Motor neuron (in vitro differentiated cells): ENCODE data around the gene EARS2. TPM values are rescaled to one million over a fixed set of nuclear protein-coding genes. Genes with fewer than 3 reads are reported as not detected.
A peak's percentile ranks its signal among the peaks of the same experiment; 100 is the strongest.

ENCODE experiments used
- ATAC-seq, 8 experiments: fragments of 200-7000 bp; cut with Tn5 transposase; replicated peaks in 6 of 8; 2 replicates each; pipeline ENCODE4 v1.8.0; 2021; ENCODE audit warnings: mild to moderate bottlenecking in 8 of 8, moderate library complexity in 8 of 8
- H3K27ac ChIP-seq, 2 donors: fragments of 250-450 bp; sonication (Bioruptor Pico); 2 replicates each; pipeline ENCODE4 v1.9.0; 2021; ENCODE audit warnings: antibody characterized with exemption in 2 of 2, mild to moderate bottlenecking in 2 of 2, moderate library complexity in 1 of 2
- H3K4me1 ChIP-seq, 2 donors: fragments of 250-450 bp; sonication (Bioruptor Pico); replicated peaks in 1 of 2; 2 replicates each; pipeline ENCODE4 v1.6.1; 2021; ENCODE audit warnings: antibody characterized with exemption in 2 of 2, mild to moderate bottlenecking in 2 of 2, moderate library complexity in 1 of 2
- H3K4me3 ChIP-seq, 5 donors: fragments of 250-450 bp; sonication (Bioruptor Pico); 2 replicates each; pipeline ENCODE4 v1.9.0; 2021; ENCODE audit warnings: antibody characterized with exemption in 5 of 5, mild to moderate bottlenecking in 5 of 5, moderate library complexity in 4 of 5
- WGBS, 10 experiments: fragments of 450-650 bp; shearing (Covaris generic); methylation state at CpG; one replicate each; pipeline ENCODE4 v1.0.0; 2022; 5-methylcytosine and 5-hydroxymethylcytosine counted together
- in situ Hi-C, 9 experiments: fragments of 400-800 bp; cut with MboI; loops; one replicate each; pipeline ENCODE4 v1.15.0; 2021; ENCODE audit warnings: low sequenced_read_pairs in 9 of 9, low pct_unique_long_range_greater_than_20kb in 2 of 9; ENCODE audit not compliant: unreplicated experiment in 9 of 9
- total RNA-seq, 8 experiments: library from RNA; unstranded; fragments of 300-600 nt; gene quantifications; 2 replicates each; pipeline versions ENCODE4 v1.2.3 to v1.2.4, GENCODE V29; 2022

The EARS2 gene
- total RNA-seq, 8 experiments from 2014 or later = 15.2 to 40.6 (median 26.4) TPM

GRCh38 chr16:23532448-23532847 lies 24.7 kb downstream of the EARS2 start:
- H3K27ac ChIP-seq = no peak overlapping the region
- no peak overlapping the region for H3K4me3 ChIP-seq
- WGBS, 10 experiments = 100% methylated on average over 1 of the region's 1 CpG; no CpG with 5 or more reads in 9 of the 10 experiments
- in situ Hi-C loops = no loop called here
- no peak for ATAC-seq
- H3K4me1 ChIP-seq = peaks cover 0 to 14% of the 10 kb centered on the region in 2 donors

- Histone ChIP-seq H3K4me3 (no peak overlapping the region), H3K4me1 (peaks cover 0 to 14% of the 10 kb centered on the region in 2 donors), H3K27ac (no peak overlapping the region)
- in situ Hi-C loops = no loop called here
- no peak for ATAC-seq
- WGBS, 10 experiments = 87 to 100% (median 100%) methylated on average over 1 to 5 of the region's 5 CpGs; no CpG with 5 or more reads in 2 of the 10 experiments
Measured at GRCh38 chr16:23530062-23530461, 27.1 kb downstream of the EARS2 start.

GRCh38 chr16:23528644-23529310 lies 28.4 kb downstream of the EARS2 start:
- Histone ChIP-seq H3K27ac (peak overlapping the region in 1 of 2 donors; percentile 85), H3K4me3 (no peak overlapping the region), H3K4me1 (peaks cover 0 to 14% of the 10 kb centered on the region in 2 donors)
- no peak for ATAC-seq
- 89 to 100% (median 96%) methylated on average over 2 to 9 of the region's 10 CpGs for WGBS, 10 experiments
- in situ Hi-C loops = no loop called here

GRCh38 chr16:23527961-23528643 lies 29.0 kb downstream of the EARS2 start:
- peaks cover 0 to 14% of the 10 kb centered on the region in 2 donors for H3K4me1 ChIP-seq
- H3K27ac ChIP-seq = peak overlapping the region; percentile 55 to 85
- no peak overlapping the region for H3K4me3 ChIP-seq
- ATAC-seq = peak in 5 of 8 experiments; percentile 93 to 98 (median 94)
- 33 to 90% (median 69%) methylated on average over 1 to 6 of the region's 11 CpGs; no CpG with 5 or more reads in 2 of the 10 experiments for WGBS, 10 experiments
- in situ Hi-C loops = no loop called here

- H3K4me3 ChIP-seq = no peak overlapping the region
- H3K27ac ChIP-seq = no peak overlapping the region
- in situ Hi-C loops = no loop called here
- peaks cover 0 to 14% of the 10 kb centered on the region in 2 donors for H3K4me1 ChIP-seq
- 80 to 100% (median 100%) methylated on average over 1 to 2 of the region's 3 CpGs; no CpG with 5 or more reads in 5 of the 10 experiments for WGBS, 10 experiments
- ATAC-seq = no peak
Measured at GRCh38 chr16:23524886-23525285, 32.3 kb downstream of the EARS2 start.

DNA sequence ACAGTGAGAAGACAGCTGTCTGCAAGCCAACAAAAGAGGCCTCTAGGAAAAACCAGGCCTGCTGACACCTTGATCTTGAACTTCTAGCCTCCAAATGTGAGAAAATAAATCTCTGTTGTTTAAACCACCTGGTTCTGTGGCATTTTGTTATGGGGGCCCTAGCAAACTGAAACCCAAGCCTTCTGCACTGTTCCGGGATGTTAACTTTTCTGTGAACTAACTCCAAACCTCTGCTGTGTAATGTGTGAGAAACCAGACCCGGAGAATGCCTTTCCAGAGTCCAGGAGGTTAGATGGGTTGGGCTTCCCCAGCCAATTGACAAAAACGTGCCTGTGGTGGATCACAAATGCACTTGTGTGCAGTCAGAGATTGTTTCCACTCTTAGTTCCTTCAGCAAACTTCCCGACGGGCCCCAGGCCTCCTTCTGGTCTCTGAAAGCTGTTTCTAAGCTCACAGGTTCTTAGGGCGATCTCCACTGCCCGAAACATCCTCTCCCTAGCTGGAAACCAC lies 33.2 kb downstream of the EARS2 start:
- H3K4me3 ChIP-seq = no peak overlapping the region
- in situ Hi-C loops = no loop called here
- no peak overlapping the region for H3K27ac ChIP-seq
- ATAC-seq = no peak
- peaks cover 0 to 12% of the 10 kb centered on the region in 2 donors for H3K4me1 ChIP-seq
- WGBS, 10 experiments = 77 to 100% (median 89%) methylated on average over 1 to 5 of the region's 7 CpGs; no CpG with 5 or more reads in 2 of the 10 experiments

DNA sequence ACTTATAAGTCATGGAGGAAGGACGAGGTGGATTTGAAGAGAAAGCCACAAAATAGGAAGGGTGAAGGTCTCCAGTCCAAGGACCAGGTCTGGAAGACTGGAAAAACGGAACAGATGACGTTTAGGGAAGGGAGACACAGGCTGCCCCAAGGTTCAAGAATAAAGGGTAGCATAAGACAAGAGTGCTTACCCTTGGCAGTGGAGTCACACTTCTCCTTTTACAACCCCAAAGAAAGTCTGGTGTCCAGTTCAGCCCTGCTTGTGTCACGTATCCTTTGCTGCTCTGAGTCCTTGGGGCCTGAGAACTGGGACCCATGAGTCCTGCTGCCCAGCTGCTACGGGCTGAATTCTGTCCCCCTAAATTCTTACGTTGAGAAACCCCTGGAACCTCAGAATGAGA lies 33.8 kb downstream of the EARS2 start:
- 87 to 100% (median 100%) methylated on average over 1 to 4 of the region's 6 CpGs; no CpG with 5 or more reads in 2 of the 10 experiments for WGBS, 10 experiments

GRCh38 chr16:23521965-23522364 lies 35.2 kb downstream of the EARS2 start:
- Histone ChIP-seq H3K4me1 (no peaks in the 10 kb centered on the region), H3K27ac (no peak overlapping the region), H3K4me3 (no peak overlapping the region)
- in situ Hi-C loops = no loop called here
- no peak for ATAC-seq
- WGBS, 10 experiments = 86 to 100% (median 98%) methylated on average over 1 to 4 of the region's 4 CpGs

More for the DNA sequence above, 33.8 kb downstream of the EARS2 start:
- no peak for ATAC-seq
- H3K4me1 ChIP-seq = peaks cover 0 to 6% of the 10 kb centered on the region in 2 donors
- H3K27ac ChIP-seq = no peak overlapping the region
- H3K4me3 ChIP-seq = no peak overlapping the region
- in situ Hi-C loops = no loop called here

- WGBS, 10 experiments = 74 to 100% (median 88%) methylated on average over 2 to 4 of the region's 4 CpGs; no CpG with 5 or more reads in 1 of the 10 experiments
- ATAC-seq = no peak
- Histone ChIP-seq H3K4me1 (no peaks in the 10 kb centered on the region), H3K4me3 (no peak overlapping the region), H3K27ac (no peak overlapping the region)
- in situ Hi-C loops = no loop called here
Measured at GRCh38 chr16:23521037-23521743, 36.0 kb downstream of the EARS2 start.

DNA sequence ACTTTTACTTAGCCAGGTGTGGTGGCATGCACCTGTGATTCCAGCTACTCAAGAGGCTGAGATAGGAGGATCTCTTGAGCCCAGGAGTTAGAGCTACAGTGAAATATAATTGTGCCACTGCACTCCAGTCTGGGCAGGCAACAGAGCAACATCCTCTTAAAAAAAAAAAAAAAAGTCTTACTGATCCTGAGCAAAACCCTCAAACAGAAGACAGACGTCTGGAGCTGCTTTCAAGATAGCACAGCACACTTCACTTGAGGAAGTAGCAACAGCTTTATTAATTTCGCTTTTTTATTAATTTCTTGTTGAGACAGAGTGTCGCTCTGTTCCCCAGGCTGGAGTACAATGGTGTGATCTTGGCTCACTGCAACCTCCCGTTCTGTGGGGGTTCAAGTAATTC lies 36.6 kb downstream of the EARS2 start:
- WGBS, 10 experiments = 50 to 100% (median 85%) methylated on average over 1 to 3 of the region's 4 CpGs; no CpG with 5 or more reads in 3 of the 10 experiments
- in situ Hi-C loops = no loop called here
- H3K4me3 ChIP-seq = no peak overlapping the region
- H3K4me1 ChIP-seq = no peaks in the 10 kb centered on the region
- H3K27ac ChIP-seq = no peak overlapping the region
- no peak for ATAC-seq

DNA sequence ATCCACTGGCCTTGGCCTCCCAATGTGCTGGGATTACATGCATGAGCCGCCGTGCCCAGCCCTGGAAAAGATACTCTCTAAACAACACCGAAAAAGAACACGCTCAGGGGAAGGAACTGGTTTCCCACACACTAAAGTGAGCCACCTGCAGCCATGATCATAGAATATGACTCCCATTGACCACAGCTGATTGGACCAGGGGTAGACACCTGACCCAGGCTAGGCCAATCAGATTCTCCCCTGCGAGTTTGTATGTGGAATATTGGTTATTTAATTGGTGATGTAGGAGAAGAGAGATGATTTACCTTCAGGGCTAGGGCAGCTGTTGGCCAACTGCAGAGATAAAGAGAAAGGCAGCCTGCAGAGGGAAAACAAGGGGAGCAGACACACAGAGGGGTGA lies 37.9 kb downstream of the EARS2 start:
- ATAC-seq = peak in 1 of 8 experiments; percentile 25
- 80 to 100% (median 94%) methylated on average over 1 to 5 of the region's 5 CpGs; no CpG with 5 or more reads in 5 of the 10 experiments for WGBS, 10 experiments

DNA sequence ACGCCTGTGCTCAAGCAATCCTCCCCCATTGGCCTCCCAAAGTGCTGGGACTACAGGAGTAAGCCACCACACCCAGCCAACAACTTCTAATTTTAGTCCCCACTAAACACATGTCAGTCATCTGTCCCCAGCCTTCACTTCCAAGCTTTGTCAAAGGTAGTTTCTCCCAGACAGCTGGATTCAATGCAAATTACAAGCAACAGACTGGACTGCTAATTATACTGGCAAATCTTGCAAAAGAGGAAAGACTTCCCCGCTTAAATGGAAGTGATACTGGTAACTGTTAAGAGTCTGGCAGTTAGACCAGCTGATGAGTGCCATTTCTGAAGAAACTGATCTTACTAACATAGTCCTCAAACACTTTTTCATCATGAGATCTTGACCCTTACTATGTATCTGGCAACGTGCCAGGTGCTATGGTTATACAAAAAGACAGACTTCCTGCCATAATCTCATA lies 38.7 kb downstream of the EARS2 start:
- H3K4me3 ChIP-seq = no peak overlapping the region
- no peak overlapping the region for H3K27ac ChIP-seq
- ATAC-seq = peak in 3 of 8 experiments; percentile 57 to 93 (median 89)
- 0 to 100% (median 88%) methylated on average over 1 to 3 of the region's 3 CpGs for WGBS, 10 experiments
- in situ Hi-C loops = no loop called here
- no peaks in the 10 kb centered on the region for H3K4me1 ChIP-seq

More for the DNA sequence above, 37.9 kb downstream of the EARS2 start:
- H3K27ac ChIP-seq = no peak overlapping the region
- in situ Hi-C loops = no loop called here
- no peak overlapping the region for H3K4me3 ChIP-seq
- no peaks in the 10 kb centered on the region for H3K4me1 ChIP-seq
